Measurements from ENCODE around the gene MRPS6. TPM values are rescaled to one million over a fixed set of nuclear protein-coding genes. Genes with fewer than 3 reads are reported as not detected.
A peak's percentile ranks its signal among the peaks of the same experiment; 100 is the strongest.

MRPS6 gene
- total RNA-seq, 6 donors from 2014 or later: 25.0 to 54.6 (median 41.6) TPM

DNA sequence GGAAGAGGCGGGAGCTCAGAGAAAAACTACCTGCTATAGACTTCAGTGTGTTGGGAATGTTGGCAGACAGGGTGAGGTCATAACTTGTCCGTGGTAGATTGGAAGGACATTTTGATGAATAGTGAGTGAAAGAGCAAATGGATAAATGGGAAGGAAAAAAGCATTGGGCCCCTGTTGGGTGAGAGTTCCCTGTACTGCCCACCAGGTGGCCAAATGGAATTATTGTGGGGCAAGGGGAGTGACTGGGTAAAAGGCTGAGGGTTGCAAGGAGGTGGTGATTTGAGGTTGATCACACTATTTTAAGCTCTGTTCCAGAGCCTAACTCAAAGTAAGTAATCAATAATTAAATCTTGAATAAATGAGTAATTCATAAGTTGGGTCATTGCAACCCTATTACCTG lies 60.4 kb downstream of the MRPS6 start:
- peaks cover 0 to 14% (median 2%) of the 10 kb centered on the region in 4 donors for H3K36me3 ChIP-seq
- H3K4me1 ChIP-seq: peaks cover 28 to 45% (median 38%) of the 10 kb centered on the region in 4 donors
- no peaks in the 10 kb centered on the region for H3K9me3 ChIP-seq
- WGBS, 2 donors: 86 to 93% methylated on average over 2 of the region's 2 CpGs
- H3K27ac ChIP-seq: no peak overlapping the region
- no peaks in the 10 kb centered on the region for H3K27me3 ChIP-seq
- H3K4me3 ChIP-seq: no peak overlapping the region
- DNase-seq (no peak), ATAC-seq (ENCODE audit: low FRiP score in 2 of 2) (no peak)
- TF ChIP-seq POLR2A (IDR thresholded peaks at IDR 0.05) (no peak), EP300 (IDR thresholded peaks at IDR 0.05) (no peak), POLR2AphosphoS5 (IDR thresholded peaks at IDR 0.05) (no peak), CTCF (IDR thresholded peaks at IDR 0.05) (peak in 2 of 6 experiments; percentile 6 to 19)

DNA sequence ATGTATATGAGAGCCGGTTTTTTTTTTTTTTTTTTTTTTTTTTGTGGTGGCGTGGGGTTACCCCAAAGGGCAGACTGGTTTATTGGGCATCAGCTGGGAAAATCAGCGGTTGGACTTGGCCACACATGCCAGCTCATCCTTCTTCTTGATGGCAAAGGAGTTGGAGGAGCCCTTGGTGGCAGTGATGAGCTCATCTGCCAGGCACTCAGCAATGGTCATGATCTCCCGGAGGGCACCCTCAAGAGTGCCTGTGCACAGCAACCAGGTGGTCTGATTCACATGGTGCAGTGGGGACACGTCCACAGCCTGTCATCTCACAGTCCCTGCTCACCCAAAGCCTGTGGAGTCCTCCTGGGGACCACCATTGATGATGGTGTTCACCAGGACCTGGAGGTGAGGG lies 62.0 kb downstream of the MRPS6 start:
- ATAC-seq (ENCODE audit: low FRiP score in 2 of 2): peak; percentile 26 to 43
- Histone ChIP-seq H3K36me3 (peaks cover 0 to 14% (median 2%) of the 10 kb centered on the region in 4 donors), H3K4me3 (no peak overlapping the region), H3K4me1 (peaks cover 16 to 32% (median 27%) of the 10 kb centered on the region in 4 donors), H3K9me3 (no peaks in the 10 kb centered on the region), H3K27me3 (no peaks in the 10 kb centered on the region), H3K27ac (no peak overlapping the region)
- 92 to 99% methylated on average over 4 to 5 of the region's 5 CpGs for WGBS, 2 donors
- no peak for TF ChIP-seq CTCF (IDR thresholded peaks at IDR 0.05)
- TF ChIP-seq POLR2A (IDR thresholded peaks at IDR 0.05): no peak
- no peak for TF ChIP-seq EP300 (IDR thresholded peaks at IDR 0.05)
- no peak for TF ChIP-seq POLR2AphosphoS5 (IDR thresholded peaks at IDR 0.05)
- DNase-seq: no peak

- DNase-seq: no peak
- Histone ChIP-seq H3K9me3 (no peaks in the 10 kb centered on the region), H3K4me3 (no peak overlapping the region), H3K27me3 (no peaks in the 10 kb centered on the region), H3K36me3 (peaks cover 0 to 17% (median 3%) of the 10 kb centered on the region in 4 donors), H3K4me1 (no peaks in the 10 kb centered on the region), H3K27ac (no peak overlapping the region)
- TF ChIP-seq EP300 (IDR thresholded peaks at IDR 0.05): no peak
- TF ChIP-seq POLR2AphosphoS5 (IDR thresholded peaks at IDR 0.05): no peak
- TF ChIP-seq CTCF (IDR thresholded peaks at IDR 0.05): no peak
- TF ChIP-seq POLR2A (IDR thresholded peaks at IDR 0.05): no peak
- WGBS, 2 donors: 84 to 91% methylated on average over 4 of the region's 4 CpGs
- no peak for ATAC-seq (ENCODE audit: low FRiP score in 2 of 2)
Observed at GRCh38 chr21:34141373-34141772, 68.0 kb downstream of the MRPS6 start.

DNA sequence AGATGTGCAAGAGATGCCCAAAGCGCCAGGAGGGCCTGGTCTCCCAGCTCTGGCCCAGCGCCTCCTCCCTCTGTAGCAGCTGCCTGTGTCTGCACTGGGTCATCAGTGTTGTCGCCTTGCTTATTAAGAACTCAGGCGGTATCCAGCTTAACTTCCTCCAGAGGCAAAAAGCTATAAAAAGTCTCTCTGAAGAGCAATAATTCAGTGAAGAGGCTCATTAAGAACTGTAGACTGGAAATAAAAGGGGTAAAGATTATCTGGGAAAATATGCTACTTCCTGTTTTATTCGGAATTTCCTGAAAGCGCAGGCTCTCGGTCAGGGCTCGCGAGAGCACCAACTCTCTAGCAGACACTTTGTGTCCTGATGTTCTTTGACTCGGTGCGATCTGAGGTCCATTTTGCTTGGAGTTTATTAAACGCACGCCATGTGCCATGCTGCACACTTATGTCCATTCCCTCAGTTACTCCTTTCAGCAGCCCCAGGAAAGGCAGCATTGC lies 70.4 kb downstream of the MRPS6 start:
- Histone ChIP-seq H3K27me3 (no peaks in the 10 kb centered on the region), H3K4me3 (no peak overlapping the region), H3K27ac (no peak overlapping the region), H3K36me3 (peaks cover 0 to 17% (median 3%) of the 10 kb centered on the region in 4 donors), H3K4me1 (no peaks in the 10 kb centered on the region), H3K9me3 (no peaks in the 10 kb centered on the region)
- no peak for ATAC-seq (ENCODE audit: low FRiP score in 2 of 2)
- DNase-seq: no peak
- TF ChIP-seq POLR2A (IDR thresholded peaks at IDR 0.05) (no peak), CTCF (IDR thresholded peaks at IDR 0.05) (no peak), POLR2AphosphoS5 (IDR thresholded peaks at IDR 0.05) (no peak), EP300 (IDR thresholded peaks at IDR 0.05) (no peak)
- WGBS, 2 donors: 90 to 92% methylated on average over 13 of the region's 13 CpGs

DNA sequence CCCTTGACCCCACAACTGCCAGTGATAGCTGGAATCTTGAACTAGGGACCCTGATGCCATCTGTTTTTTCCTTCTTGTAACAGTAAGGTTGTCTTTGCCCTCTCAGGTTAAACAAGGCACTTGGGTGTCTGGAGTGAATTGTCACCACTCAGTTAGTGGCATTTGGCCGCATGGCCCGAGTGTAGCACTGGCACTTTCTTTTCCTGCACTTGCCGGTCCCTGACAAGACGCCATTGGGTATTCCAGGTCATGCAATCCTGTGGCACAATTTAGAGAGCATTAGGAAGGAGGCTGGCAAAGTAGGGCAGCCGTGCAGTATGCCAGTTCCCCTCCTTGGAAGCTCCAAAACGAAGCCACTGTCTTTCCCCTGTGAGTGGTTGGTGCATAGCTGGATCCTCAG lies 70.8 kb downstream of the MRPS6 start:
- Histone ChIP-seq H3K27me3 (no peaks in the 10 kb centered on the region), H3K27ac (no peak overlapping the region), H3K4me3 (no peak overlapping the region), H3K4me1 (no peaks in the 10 kb centered on the region), H3K9me3 (no peaks in the 10 kb centered on the region), H3K36me3 (peaks cover 0 to 17% (median 3%) of the 10 kb centered on the region in 4 donors)
- TF ChIP-seq EP300 (IDR thresholded peaks at IDR 0.05): no peak
- TF ChIP-seq POLR2AphosphoS5 (IDR thresholded peaks at IDR 0.05): no peak
- no peak for TF ChIP-seq POLR2A (IDR thresholded peaks at IDR 0.05)
- no peak for TF ChIP-seq CTCF (IDR thresholded peaks at IDR 0.05)
- DNase-seq (no peak), ATAC-seq (ENCODE audit: low FRiP score in 2 of 2) (no peak)
- 96 to 100% methylated on average over 4 to 6 of the region's 6 CpGs for WGBS, 2 donors
